ENCODE measurements around the gene HTT. TPM values are rescaled to one million over a fixed set of nuclear protein-coding genes. Genes with fewer than 3 reads are reported as not detected.

Gene HTT
- total RNA-seq, 1 experiment from 2014 or later: 64.4 TPM

- H2AK5ac ChIP-seq (ENCODE audit: insufficient read length, low read length): no peak overlapping the region
- H2BK12ac ChIP-seq (ENCODE audit: insufficient read length, low read depth, low read length): no peak overlapping the region
- H3K9me3 ChIP-seq (ENCODE audit: control insufficient read depth, low read depth, low read length): no peaks in the 10 kb centered on the region
- H3K36me3 Mint-ChIP-seq (ENCODE audit: insufficient read depth in 1 of 3, low read depth in 3 of 3): peaks cover 45 to 76% (median 58%) of the 10 kb centered on the region in 3 experiments
- peaks cover 0 to 3% of the 10 kb centered on the region in 2 experiments; a peak in 1 of 5 replicates for H3K9me3 Mint-ChIP-seq
- no peaks in the 10 kb centered on the region for H3K27me3 ChIP-seq (ENCODE audit: insufficient read depth, low read length)
- no peak overlapping the region for H2BK5ac ChIP-seq (ENCODE audit: insufficient read length, low read length)
- no peaks in the 10 kb centered on the region for H3K79me1 ChIP-seq (ENCODE audit: insufficient read depth, low read depth, low read length, poor library complexity, severe bottlenecking)
- no peak overlapping the region for H3K27ac Mint-ChIP-seq
- no peak overlapping the region; a peak in 1 of 5 replicates for H3K4me3 Mint-ChIP-seq
- H4K5ac ChIP-seq (ENCODE audit: insufficient read length, low read depth, low read length): no peak overlapping the region
- no peaks in the 10 kb centered on the region for H3K27me3 Mint-ChIP-seq (ENCODE audit: low read depth)
- 0 out of 2 replicates have a peak, but pooled peaks cover under 1% of the 10 kb centered on the region for H3K4me1 ChIP-seq (ENCODE audit: insufficient read depth, low read length)
- no peak overlapping the region for H3K4me2 ChIP-seq (ENCODE audit: insufficient read depth, insufficient read length, low read length)
- H3K14ac ChIP-seq (ENCODE audit: insufficient read depth, low read length): no peak overlapping the region
- no CpG with 5 or more reads among the region's 7 CpGs for WGBS (ENCODE audit: extremely low coverage, insufficient read length, low lambda C conversion rate)
- H3K23me2 ChIP-seq (ENCODE audit: insufficient read length, low read depth, low read length, poor library complexity, severe bottlenecking): no peaks in the 10 kb centered on the region
- peaks cover 7 to 8% of the 10 kb centered on the region in 2 experiments for H3K4me1 Mint-ChIP-seq
- no peak overlapping the region for H3K27ac ChIP-seq (ENCODE audit: insufficient read length, low read depth, low read length)
- H3K79me2 ChIP-seq (ENCODE audit: insufficient read depth, low read length): no peaks in the 10 kb centered on the region; the same call in 1 of the 2 replicates
- H4K20me1 ChIP-seq (ENCODE audit: control insufficient read depth, insufficient read depth, insufficient read length): no peaks in the 10 kb centered on the region
- H2BK120ac ChIP-seq (ENCODE audit: low read depth, low read length, poor library complexity, severe bottlenecking): no peak overlapping the region
- H2BK15ac ChIP-seq (ENCODE audit: low read depth, low read length): no peak overlapping the region
- no peak overlapping the region for H3K18ac ChIP-seq (ENCODE audit: insufficient read length, low read depth, low read length)
- H3T11ph ChIP-seq (ENCODE audit: low read length): no peak overlapping the region
- H3K4ac ChIP-seq (ENCODE audit: low read depth, low read length): no peak overlapping the region
- peak; percentile 98 for TF ChIP-seq CTCF (conservative IDR thresholded peaks at IDR 0.05)
- H4K91ac ChIP-seq (ENCODE audit: insufficient read length, low read depth, low read length): no peak overlapping the region
- no peak overlapping the region for H4K8ac ChIP-seq (replicated peaks; ENCODE audit: insufficient read length, low read depth, low read length)
- no peak overlapping the region for H2BK20ac ChIP-seq (ENCODE audit: low read depth, low read length, poor library complexity, severe bottlenecking)
- H2AFZ ChIP-seq (ENCODE audit: low read length): no peak overlapping the region
- H3K56ac ChIP-seq (ENCODE audit: insufficient read length, low read depth, low read length): no peak overlapping the region
- H3K23ac ChIP-seq (ENCODE audit: insufficient read length, low read depth, low read length): no peak overlapping the region
- DNase-seq: peak; percentile 91
- H3K9ac ChIP-seq (ENCODE audit: extremely low read depth, insufficient read length, low read length): no peak overlapping the region
These were observed 32.1 kb downstream of the HTT start for GRCh38 chr4:3106339-3107186.
